Measurements from ENCODE around the gene FGF11.
"Not testable (repeated sequence)": the region's sequence is repeated elsewhere in the genome, so short reads cannot be mapped to it uniquely, and the experiment has no call there.

FGF11 gene

GRCh38 chr17:7464081-7464480 is 24.8 kb downstream of the FGF11 start:
- DNase-seq, result no peak

GRCh38 chr17:7465597-7466275 is 26.4 kb downstream of the FGF11 start:
- no peak for DNase-seq

GRCh38 chr17:7466318-7466638 is 27.0 kb downstream of the FGF11 start:
- no peak for DNase-seq

GRCh38 chr17:7466639-7467341 is 27.5 kb downstream of the FGF11 start:
- DNase-seq, result no peak

- DNase-seq, result no peak
Observed at GRCh38 chr17:7467498-7467897, 28.2 kb downstream of the FGF11 start.

- no peak for DNase-seq
Observed at GRCh38 chr17:7468290-7468689, 29.0 kb downstream of the FGF11 start.

GRCh38 chr17:7468804-7469389 is 29.6 kb downstream of the FGF11 start:
- DNase-seq, result no peak

GRCh38 chr17:7469843-7470242 is 30.5 kb downstream of the FGF11 start:
- not testable (repeated sequence) for DNase-seq

- not testable (repeated sequence) for DNase-seq
Observed at GRCh38 chr17:7470457-7470973, 31.2 kb downstream of the FGF11 start.

- DNase-seq, result no peak
Observed at GRCh38 chr17:7471729-7472128, 32.4 kb downstream of the FGF11 start.

- not testable (repeated sequence) for DNase-seq
Observed at GRCh38 chr17:7474767-7475166, 35.5 kb downstream of the FGF11 start.

- DNase-seq, result no peak
Observed at GRCh38 chr17:7475764-7476422, 36.6 kb downstream of the FGF11 start.

GRCh38 chr17:7476494-7476893 is 37.2 kb downstream of the FGF11 start:
- no peak for DNase-seq

GRCh38 chr17:7476951-7477350 is 37.6 kb downstream of the FGF11 start:
- DNase-seq, result no peak

GRCh38 chr17:7477392-7478275 is 38.3 kb downstream of the FGF11 start:
- DNase-seq, result no peak

GRCh38 chr17:7478276-7479212 is 39.2 kb downstream of the FGF11 start:
- no peak for DNase-seq

- DNase-seq, result no peak
Observed at GRCh38 chr17:7479213-7480088, 40.1 kb downstream of the FGF11 start, which contains the start of gene ZBTB4. ZBTB4 (minus strand) TSS chr17:7479631; CDS start chr17:7466801, 12,830 bp downstream.

- peak; percentile 46 for DNase-seq
Observed at GRCh38 chr17:7480089-7480384, 40.7 kb downstream of the FGF11 start.

GRCh38 chr17:7481275-7481674 is 42.0 kb downstream of the FGF11 start, which contains the start of gene SLC35G6:
SLC35G6 (plus strand) TSS chr17:7481446; CDS start chr17:7481517, 71 bp downstream.
- DNase-seq, result not testable (repeated sequence)
